Nephron progenitor cell (in vitro differentiated cells): ENCODE data around the gene SLC8A2.

Experiments used
- DNase-seq: peaks from one replicate; pipeline ENCODE4 v3.0.0; 2021
- H3K27ac Mint-ChIP-seq: 2 replicates; pipeline ENCODE4 v1.8.0; 2021; ENCODE audit warnings: mild to moderate bottlenecking, moderate library complexity, mixed read lengths
- H3K27me3 Mint-ChIP-seq: 2 replicates; pipeline ENCODE4 v1.8.0; 2021; ENCODE audit warnings: mild to moderate bottlenecking, low read depth, mixed read lengths; ENCODE audit not compliant: poor library complexity
- H3K36me3 Mint-ChIP-seq: 2 replicates; pipeline ENCODE4 v1.8.0; 2021; ENCODE audit warnings: low read depth, mixed read lengths
- H3K4me1 Mint-ChIP-seq: 2 replicates; pipeline ENCODE4 v1.8.0; 2021; ENCODE audit warnings: mixed read lengths
- H3K4me3 Mint-ChIP-seq: 2 replicates; pipeline ENCODE4 v1.8.0; 2021; ENCODE audit warnings: mild to moderate bottlenecking, moderate library complexity, mixed read lengths
- H3K9me3 Mint-ChIP-seq: 2 replicates; pipeline ENCODE4 v1.8.0; 2021; ENCODE audit warnings: mild to moderate bottlenecking, moderate library complexity, mixed read lengths
- TF ChIP-seq, protein P1 (sequence below): fragments of 200-600 bp; sonication (generic); IDR thresholded peaks from 2 replicates; pipeline ENCODE4 v1.5.0; 2021; ENCODE audit warnings: antibody characterized with exemption

Gene SLC8A2, protein sequence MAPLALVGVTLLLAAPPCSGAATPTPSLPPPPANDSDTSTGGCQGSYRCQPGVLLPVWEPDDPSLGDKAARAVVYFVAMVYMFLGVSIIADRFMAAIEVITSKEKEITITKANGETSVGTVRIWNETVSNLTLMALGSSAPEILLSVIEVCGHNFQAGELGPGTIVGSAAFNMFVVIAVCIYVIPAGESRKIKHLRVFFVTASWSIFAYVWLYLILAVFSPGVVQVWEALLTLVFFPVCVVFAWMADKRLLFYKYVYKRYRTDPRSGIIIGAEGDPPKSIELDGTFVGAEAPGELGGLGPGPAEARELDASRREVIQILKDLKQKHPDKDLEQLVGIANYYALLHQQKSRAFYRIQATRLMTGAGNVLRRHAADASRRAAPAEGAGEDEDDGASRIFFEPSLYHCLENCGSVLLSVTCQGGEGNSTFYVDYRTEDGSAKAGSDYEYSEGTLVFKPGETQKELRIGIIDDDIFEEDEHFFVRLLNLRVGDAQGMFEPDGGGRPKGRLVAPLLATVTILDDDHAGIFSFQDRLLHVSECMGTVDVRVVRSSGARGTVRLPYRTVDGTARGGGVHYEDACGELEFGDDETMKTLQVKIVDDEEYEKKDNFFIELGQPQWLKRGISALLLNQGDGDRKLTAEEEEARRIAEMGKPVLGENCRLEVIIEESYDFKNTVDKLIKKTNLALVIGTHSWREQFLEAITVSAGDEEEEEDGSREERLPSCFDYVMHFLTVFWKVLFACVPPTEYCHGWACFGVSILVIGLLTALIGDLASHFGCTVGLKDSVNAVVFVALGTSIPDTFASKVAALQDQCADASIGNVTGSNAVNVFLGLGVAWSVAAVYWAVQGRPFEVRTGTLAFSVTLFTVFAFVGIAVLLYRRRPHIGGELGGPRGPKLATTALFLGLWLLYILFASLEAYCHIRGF

DNA sequence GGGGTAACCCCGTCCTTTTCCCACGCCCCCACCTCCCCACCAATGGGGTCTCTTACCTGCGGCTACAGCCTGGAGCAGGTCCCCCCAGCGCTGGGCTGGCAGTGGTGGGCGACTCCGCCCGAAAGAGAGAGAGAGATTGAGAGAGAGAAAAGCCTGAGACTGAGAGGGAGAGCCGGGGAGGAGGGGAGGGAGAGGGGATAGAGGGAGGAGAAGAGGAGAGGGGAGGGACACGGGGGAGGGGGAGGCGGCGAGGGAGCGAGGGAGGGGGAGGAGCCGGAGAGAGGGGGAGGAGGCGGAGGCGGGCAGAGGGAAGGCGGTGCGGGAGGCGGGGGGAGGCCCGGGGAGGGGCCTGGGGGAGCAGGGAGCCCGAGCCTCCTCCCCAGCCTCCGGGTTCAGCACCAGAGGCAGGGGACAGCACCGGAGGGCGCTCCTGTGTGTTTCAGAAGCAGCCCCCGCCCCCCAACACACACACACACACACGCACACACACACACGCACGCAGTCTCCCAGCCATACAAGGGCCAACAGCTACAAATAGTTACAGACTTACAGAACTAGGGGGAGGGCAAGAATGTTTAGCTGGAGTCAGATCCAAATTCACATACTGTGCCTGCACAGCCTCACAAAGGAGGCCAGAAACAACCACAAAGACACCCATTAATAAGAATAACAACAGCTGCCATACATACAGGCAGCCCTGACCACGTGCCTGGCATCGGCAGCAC is at the start of gene SLC8A2:
SLC8A2 (minus strand) TSS at position 161 of the 725 bp plus-strand sequence. CDS start 5,490 bp downstream, outside the sequence.
- H3K36me3 Mint-ChIP-seq: no peaks in the 10 kb centered on the region
- H3K27me3 Mint-ChIP-seq: peaks cover 60% of the 10 kb centered on the region
- H3K27ac Mint-ChIP-seq: no peak within 1 kb of the TSS
- TF ChIP-seq, protein P1, sequence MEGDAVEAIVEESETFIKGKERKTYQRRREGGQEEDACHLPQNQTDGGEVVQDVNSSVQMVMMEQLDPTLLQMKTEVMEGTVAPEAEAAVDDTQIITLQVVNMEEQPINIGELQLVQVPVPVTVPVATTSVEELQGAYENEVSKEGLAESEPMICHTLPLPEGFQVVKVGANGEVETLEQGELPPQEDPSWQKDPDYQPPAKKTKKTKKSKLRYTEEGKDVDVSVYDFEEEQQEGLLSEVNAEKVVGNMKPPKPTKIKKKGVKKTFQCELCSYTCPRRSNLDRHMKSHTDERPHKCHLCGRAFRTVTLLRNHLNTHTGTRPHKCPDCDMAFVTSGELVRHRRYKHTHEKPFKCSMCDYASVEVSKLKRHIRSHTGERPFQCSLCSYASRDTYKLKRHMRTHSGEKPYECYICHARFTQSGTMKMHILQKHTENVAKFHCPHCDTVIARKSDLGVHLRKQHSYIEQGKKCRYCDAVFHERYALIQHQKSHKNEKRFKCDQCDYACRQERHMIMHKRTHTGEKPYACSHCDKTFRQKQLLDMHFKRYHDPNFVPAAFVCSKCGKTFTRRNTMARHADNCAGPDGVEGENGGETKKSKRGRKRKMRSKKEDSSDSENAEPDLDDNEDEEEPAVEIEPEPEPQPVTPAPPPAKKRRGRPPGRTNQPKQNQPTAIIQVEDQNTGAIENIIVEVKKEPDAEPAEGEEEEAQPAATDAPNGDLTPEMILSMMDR: no peak
- peak; percentile 95 for DNase-seq
- H3K4me3 Mint-ChIP-seq: peak within 1 kb of the TSS; percentile 72
- peaks cover 27% of the 10 kb centered on the region for H3K4me1 Mint-ChIP-seq
- H3K9me3 Mint-ChIP-seq: no peaks in the 10 kb centered on the region

DNA sequence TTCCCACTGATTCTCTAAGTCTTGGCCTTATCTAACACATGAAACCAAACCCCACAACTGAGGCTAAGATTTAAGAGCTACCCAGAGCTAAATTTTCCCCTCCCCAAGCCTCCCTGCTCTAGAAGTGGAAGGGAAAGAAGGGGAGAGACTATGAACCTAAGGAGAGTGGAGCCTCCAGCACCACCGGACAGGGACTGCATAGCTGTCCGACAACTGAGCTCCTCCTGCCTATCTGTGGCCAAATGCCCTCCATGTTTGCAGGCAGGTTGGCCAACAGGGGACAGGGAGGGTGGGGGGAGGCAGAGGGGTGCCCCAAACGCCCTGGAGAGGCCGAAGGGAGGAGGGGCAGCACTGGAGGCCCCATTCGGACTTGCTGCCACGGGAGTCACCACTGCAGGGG is 49.1 kb upstream of the SLC8A2 start:
- H3K9me3 Mint-ChIP-seq: no peaks in the 10 kb centered on the region
- TF ChIP-seq, protein P1: no peak
- no peaks in the 10 kb centered on the region for H3K36me3 Mint-ChIP-seq
- H3K27me3 Mint-ChIP-seq: peaks cover 55% of the 10 kb centered on the region
- H3K4me1 Mint-ChIP-seq: peaks cover 25% of the 10 kb centered on the region
- no peak for DNase-seq
- H3K27ac Mint-ChIP-seq: no peak overlapping the region
- no peak overlapping the region for H3K4me3 Mint-ChIP-seq

DNA sequence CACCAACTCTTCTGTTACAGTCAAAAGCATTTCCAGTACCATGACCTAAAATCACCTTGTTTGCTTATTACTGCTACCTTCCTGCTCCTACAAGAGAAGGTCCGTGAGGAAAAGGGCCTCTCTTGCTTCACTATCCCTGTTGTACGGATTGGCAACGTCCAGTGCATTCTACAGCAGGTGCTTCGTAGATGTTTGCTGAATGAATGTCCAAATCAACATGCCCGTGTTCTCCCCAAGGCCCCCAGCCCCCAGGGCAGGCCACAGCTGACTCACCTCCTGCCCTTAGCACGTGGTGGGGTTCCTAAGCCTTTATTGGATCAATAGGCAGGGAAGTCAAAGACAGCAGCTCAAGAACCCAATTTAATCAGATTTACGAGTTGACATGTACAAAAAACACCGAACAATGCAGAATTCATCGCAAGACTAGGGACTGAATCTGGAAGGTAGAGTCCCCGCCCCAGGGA is 48.7 kb upstream of the SLC8A2 start:
- Mint-ChIP-seq H3K4me1 (peaks cover 30% of the 10 kb centered on the region), H3K4me3 (no peak overlapping the region), H3K36me3 (no peaks in the 10 kb centered on the region), H3K27ac (no peak overlapping the region), H3K9me3 (no peaks in the 10 kb centered on the region), H3K27me3 (peaks cover 51% of the 10 kb centered on the region)
- DNase-seq: no peak
- TF ChIP-seq, protein P1: no peak

DNA sequence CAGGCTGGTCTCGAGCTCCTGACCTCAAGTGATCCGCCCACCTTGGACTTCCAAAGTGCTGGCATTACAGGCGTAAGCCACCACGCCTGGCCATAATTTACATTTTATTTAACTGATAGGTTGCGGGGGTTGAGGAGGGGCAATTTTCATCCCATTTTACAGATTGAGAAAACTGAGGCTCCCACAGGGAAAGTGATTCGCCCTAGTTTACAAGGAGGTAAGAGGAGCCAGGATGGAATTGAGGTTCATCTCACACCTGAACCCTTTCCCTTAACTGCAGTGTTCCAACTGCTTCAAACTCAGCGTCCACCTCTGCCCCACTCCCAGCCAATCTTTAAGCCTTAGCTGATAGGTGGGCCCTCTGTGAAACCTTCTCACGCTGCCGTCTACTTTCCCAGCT is 47.2 kb upstream of the SLC8A2 start:
- Mint-ChIP-seq H3K4me1 (peaks cover 38% of the 10 kb centered on the region), H3K27ac (no peak overlapping the region), H3K27me3 (peaks cover 42% of the 10 kb centered on the region), H3K36me3 (no peaks in the 10 kb centered on the region), H3K9me3 (no peaks in the 10 kb centered on the region), H3K4me3 (no peak overlapping the region)
- TF ChIP-seq, protein P1: no peak
- no peak for DNase-seq

DNA sequence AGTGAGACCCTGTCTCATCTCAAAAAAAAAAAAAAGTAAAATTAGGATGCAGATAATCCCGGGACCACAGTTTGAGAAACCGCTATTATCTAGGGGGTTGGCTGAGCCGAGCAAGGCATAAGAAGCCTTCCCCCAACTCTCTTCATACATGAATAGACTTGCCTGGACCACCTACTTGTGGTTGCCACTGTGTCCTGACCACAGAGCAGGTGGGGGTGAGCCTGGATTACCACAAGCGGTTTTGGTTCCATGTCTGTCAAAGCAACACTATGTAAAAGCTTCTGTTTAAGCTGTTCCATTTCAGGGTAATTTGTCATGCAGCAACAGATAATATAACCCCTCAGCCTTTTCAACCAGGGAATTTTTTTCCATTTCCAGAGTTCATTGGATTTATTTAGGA is 46.4 kb upstream of the SLC8A2 start:
- no peak for DNase-seq
- Mint-ChIP-seq H3K27me3 (peaks cover 37% of the 10 kb centered on the region), H3K4me3 (no peak overlapping the region), H3K36me3 (no peaks in the 10 kb centered on the region), H3K9me3 (no peaks in the 10 kb centered on the region), H3K4me1 (peaks cover 38% of the 10 kb centered on the region), H3K27ac (no peak overlapping the region)
- TF ChIP-seq, protein P1: no peak
